Endothelial cell of umbilical vein (primary cell): Measurements from ENCODE around the gene IGFBP1.

Experiments used
- CTCF ChIP-seq, 2 donors: IDR thresholded peaks; 1 replicate in 1 of 2; 2 replicates in 1 of 2; pipeline ENCODE4 v1.5.1; 2011; ENCODE audit warnings: low read length in 2 of 2, mild to moderate bottlenecking in 2 of 2, moderate library complexity in 2 of 2, control low read depth in 1 of 2, inconsistent platforms in 1 of 2, low read depth in 1 of 2; ENCODE audit not compliant: insufficient read depth in 1 of 2; ENCODE audit errors: extremely low read depth in 1 of 2
- EZH2 ChIP-seq: IDR thresholded peaks from 2 replicates; pipeline ENCODE4 v1.6.1; 2012; ENCODE audit warnings: borderline replicate concordance, low read depth, mild to moderate bottlenecking, moderate library complexity, low read length, inconsistent platforms; ENCODE audit not compliant: severe bottlenecking
- FOS ChIP-seq: IDR thresholded peaks from 2 replicates; pipeline ENCODE4 v1.6.1; 2011; ENCODE audit warnings: mild to moderate bottlenecking, low read length, moderate library complexity, borderline replicate concordance; ENCODE audit not compliant: insufficient read depth
- GATA2 ChIP-seq: IDR thresholded peaks from 2 replicates; pipeline ENCODE4 v1.7.0; 2011; ENCODE audit warnings: low read depth, mild to moderate bottlenecking, moderate library complexity, mixed read lengths, low read length; ENCODE audit not compliant: insufficient read length, insufficient read depth
- JUN ChIP-seq: IDR thresholded peaks from 2 replicates; pipeline ENCODE4 v1.6.1; 2011; ENCODE audit warnings: borderline replicate concordance, low read depth; ENCODE audit not compliant: insufficient read length, insufficient read depth
- MAX ChIP-seq: IDR thresholded peaks from 2 replicates; pipeline ENCODE4 v1.6.1; 2011; ENCODE audit not compliant: insufficient read depth, insufficient read length
- MYC ChIP-seq: IDR thresholded peaks from one replicate; pipeline ENCODE4 v1.6.1; 2011; ENCODE audit warnings: mild to moderate bottlenecking, low read depth, low read length
- POLR2A ChIP-seq: IDR thresholded peaks from 2 replicates; pipeline ENCODE4 v1.6.1; 2012; ENCODE audit warnings: low read depth, mild to moderate bottlenecking, control low read depth, low read length
- POLR2AphosphoS5 ChIP-seq: IDR thresholded peaks from 2 replicates; pipeline ENCODE4 v1.6.1; 2012; ENCODE audit warnings: low read depth, mild to moderate bottlenecking, control low read depth, low read length, moderate library complexity; ENCODE audit not compliant: insufficient read depth

- TF ChIP-seq CTCF (IDR thresholded peaks at IDR 0.05; ENCODE audit: extremely low read depth in 1 of 2, insufficient read depth in 1 of 2, low read depth in 1 of 2, low read length in 2 of 2), result no peak
- no peak for TF ChIP-seq POLR2AphosphoS5
- TF ChIP-seq POLR2A, result no peak
- no peak for TF ChIP-seq JUN
- no peak for TF ChIP-seq EZH2
- TF ChIP-seq FOS, result no peak
- TF ChIP-seq MAX, result no peak
- TF ChIP-seq MYC, result no peak
- no peak for TF ChIP-seq GATA2
These were observed 26.6 kb downstream of the IGFBP1 start for GRCh38 chr7:45914911-45915310.
